Dermis microvascular lymphatic vessel endothelial cell (primary cell): Measurements from ENCODE around the gene CENPV. TPM values are rescaled to one million over a fixed set of nuclear protein-coding genes. Genes with fewer than 3 reads are reported as not detected.
A peak's percentile ranks its signal among the peaks of the same experiment; 100 is the strongest.
"Not testable (repeated sequence)": the region's sequence is repeated elsewhere in the genome, so short reads cannot be mapped to it uniquely, and the experiment has no call there.

Experiments used
- DNase-seq, 2 donors: peaks; one replicate each; pipeline versions ENCODE4 v3.0.0 to v3.0.0-alpha.2; 2010; ENCODE audit warnings: low read depth in 2 of 2
- total RNA-seq: library from RNA; depleted of rRNA; stranded (reverse); fragments of >200 nt; gene quantifications from 2 replicates; pipeline ENCODE4 v1.2.1, GENCODE V29; 2014

CENPV gene
- total RNA-seq, 1 donor from 2014 or later: 16.9 TPM

- DNase-seq: no peak
These were observed 39.9 kb downstream of the CENPV start for GRCh38 chr17:16313139-16314090.

- DNase-seq: not testable (repeated sequence)
These were observed 41.2 kb downstream of the CENPV start for GRCh38 chr17:16312061-16312460.

GRCh38 chr17:16306211-16306610, 47.1 kb downstream of the CENPV start:
- no peak for DNase-seq

- peak in 1 of 2 donors; percentile 44 for DNase-seq
These were observed 48.4 kb downstream of the CENPV start for GRCh38 chr17:16304830-16305229.

DNA sequence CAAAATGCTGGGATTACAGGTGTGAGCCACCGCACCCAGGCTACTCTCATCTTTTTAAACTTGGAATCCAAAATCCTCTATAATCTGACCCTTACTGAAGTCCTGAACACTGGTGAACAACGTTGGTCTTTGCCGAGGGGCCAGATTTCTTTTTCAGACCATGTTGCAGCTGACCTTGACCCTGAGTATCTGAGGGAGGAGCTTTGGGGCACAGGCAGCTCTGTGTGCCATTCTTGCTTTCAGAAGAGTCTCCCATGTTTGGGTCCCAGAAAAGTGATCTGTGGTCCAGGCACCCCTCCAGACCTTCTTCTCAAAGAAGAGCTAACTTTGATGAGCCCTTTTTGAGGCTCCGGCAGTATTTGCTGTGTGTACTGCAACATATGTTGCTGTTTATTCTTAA, 50.4 kb downstream of the CENPV start:
- DNase-seq: no peak

GRCh38 chr17:16301963-16302855, 51.1 kb downstream of the CENPV start:
- DNase-seq: no peak

GRCh38 chr17:16300554-16300953, 52.7 kb downstream of the CENPV start:
- no peak for DNase-seq

DNA sequence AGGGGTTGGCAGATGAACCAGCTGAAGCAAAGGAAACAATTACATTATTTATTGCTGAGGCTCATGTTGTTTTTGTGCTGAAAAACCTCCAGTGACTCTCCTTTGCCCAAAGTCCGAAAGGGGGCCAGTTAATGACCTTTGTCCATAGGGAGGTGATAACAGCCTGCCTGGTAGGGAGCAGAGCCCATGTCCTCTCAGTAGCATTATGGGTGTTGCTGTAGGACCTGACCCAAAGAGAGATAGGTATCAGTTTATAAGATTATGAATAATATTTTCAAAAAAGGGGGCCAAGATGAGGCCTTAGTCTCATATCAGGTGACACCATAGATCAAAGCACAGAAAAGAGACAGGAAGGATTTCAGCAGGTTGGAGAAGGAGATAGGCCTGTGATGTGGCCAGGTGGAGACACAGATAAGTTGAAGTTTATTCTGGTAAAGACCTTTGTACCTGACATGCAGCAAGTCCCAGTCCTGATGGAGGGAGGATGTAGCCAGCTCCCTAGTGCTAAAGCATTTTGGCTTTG, 55.1 kb downstream of the CENPV start:
- no peak for DNase-seq

DNA sequence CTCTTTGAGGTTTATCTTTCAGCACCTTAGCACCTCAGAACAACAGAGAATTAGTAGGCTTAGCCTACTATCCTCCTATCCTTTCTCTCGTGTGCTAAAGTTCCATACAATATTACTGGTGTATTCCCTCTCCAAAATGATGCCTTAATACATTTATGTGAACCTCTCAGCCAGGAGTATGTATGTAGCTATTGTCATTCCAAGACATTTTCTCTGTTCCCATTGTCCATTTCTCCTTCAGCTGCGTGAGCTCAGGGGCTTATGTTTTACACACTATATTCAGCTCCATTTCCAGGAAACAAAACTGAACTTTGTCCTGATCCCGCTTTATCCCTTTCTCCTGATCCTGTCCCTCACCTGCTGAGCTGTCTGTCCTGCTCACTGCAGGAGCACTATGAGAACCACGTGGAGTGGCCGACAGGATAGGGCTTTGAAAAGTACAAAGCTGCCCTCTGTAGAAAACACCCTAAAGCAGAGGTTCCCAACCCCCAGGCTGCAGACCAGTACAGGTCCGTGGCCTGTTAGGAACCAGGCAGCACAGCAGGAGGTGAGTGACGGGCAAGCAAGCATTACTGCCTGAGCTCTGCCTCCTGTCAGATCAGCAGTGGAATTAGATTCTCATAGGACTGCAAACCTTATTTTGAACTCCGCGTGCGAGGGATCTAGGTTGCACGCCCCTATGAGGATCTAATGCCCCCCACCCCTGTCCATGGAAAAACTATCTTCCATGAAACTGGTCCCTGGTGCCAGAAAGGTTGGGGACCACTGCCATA, 55.7 kb downstream of the CENPV start:
- DNase-seq: no peak

- DNase-seq: not testable (repeated sequence)
These were observed 57.2 kb downstream of the CENPV start for GRCh38 chr17:16296072-16296471.

DNA sequence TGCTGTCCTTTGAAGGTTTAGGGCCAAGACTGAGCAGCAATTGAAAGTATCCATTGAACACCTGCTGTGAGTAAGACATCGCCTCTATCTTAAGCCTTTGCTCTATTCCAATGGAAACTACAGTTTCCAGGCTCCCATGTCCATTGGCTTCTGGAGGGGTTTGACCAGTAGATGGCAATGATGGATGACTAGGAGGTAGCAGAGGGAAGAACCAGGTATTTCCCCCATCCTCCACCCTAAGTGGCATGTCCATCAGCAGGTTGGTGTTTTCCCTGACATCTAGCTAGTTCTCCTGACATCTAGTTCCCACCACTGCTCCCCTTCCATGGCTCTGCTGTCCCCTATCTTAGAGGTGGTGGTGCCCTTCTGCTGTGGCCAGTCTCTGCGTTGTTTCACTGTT, 58.7 kb downstream of the CENPV start:
- DNase-seq: no peak

DNA sequence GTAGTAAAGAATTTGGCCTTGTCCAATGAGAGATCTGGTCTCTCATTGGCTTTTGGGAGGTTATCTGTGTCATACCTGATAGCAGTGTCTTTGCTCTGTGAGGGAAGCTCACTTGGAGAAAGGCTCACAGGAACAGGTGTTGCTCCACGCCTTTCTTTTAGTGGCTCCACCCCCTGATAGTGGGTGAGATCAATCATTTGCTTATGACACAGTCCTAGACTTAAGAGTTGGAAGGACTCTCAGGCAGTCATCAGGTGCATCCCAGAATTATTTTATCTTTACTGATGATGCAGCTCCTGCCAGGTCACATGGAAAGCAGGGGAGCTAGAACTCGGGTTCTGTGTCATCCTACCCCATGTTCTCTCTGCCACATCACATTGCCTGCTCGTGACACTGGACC, 59.3 kb downstream of the CENPV start:
- no peak for DNase-seq

Other genes with a start within 250 kb of the CENPV start
- 67.4 and 85.3 TPM in 2 replicates for gene NCOR1, start 137.9 kb downstream of the CENPV start, total RNA-seq
- 8.9 and 11.8 TPM in 2 replicates for gene PIGL, start 136.3 kb downstream of the CENPV start, total RNA-seq
- 1,808 and 2,481 TPM in 2 replicates for gene UBB, start 27.6 kb upstream of the CENPV start, total RNA-seq
- gene TRPV2, start 62.1 kb upstream of the CENPV start, total RNA-seq: 23.2 and 36.8 TPM in 2 replicates
- gene LRRC75A, start 138.7 kb upstream of the CENPV start, total RNA-seq: 1.2 and 1.4 TPM in 2 replicates
- gene ZNF287, start 215.7 kb upstream of the CENPV start, total RNA-seq: 1.8 and 2.5 TPM in 2 replicates